CD8-positive, alpha-beta memory T cell (primary cell): ENCODE measurements around the gene CARD10. TPM values are rescaled to one million over a fixed set of nuclear protein-coding genes. Genes with fewer than 3 reads are reported as not detected.
"Not testable (repeated sequence)": the region's sequence is repeated elsewhere in the genome, so short reads cannot be mapped to it uniquely, and the experiment has no call there.

Experiments
- CTCF ChIA-PET: fragments of 350-600 bp; sonication (Branson Sonifier 250); formaldehyde crosslinking; loops from one replicate; lab custom pipeline; 2021; ENCODE audit warnings: antibody characterized with exemption; lab: Charles Lee
- POLR2A ChIA-PET: fragments of 350-600 bp; sonication (Branson Sonifier 250); formaldehyde crosslinking; loops from one replicate; lab custom pipeline; 2021; ENCODE audit warnings: antibody characterized with exemption; lab: Charles Lee
- DNase-seq, 5 donors: peaks; one replicate each; pipeline versions ENCODE4 v3.0.0 to v3.0.0-alpha.2; 2020 to 2022; ENCODE audit warnings: mixed read lengths in 1 of 5
- H3K27ac ChIP-seq: one replicate; pipeline ENCODE4 v1.7.0; 2013; ENCODE audit warnings: low read depth, mild to moderate bottlenecking, low read length, moderate library complexity
- H3K27me3 ChIP-seq: 2 replicates; pipeline ENCODE4 v1.7.0; 2013; ENCODE audit warnings: low read length, mild to moderate bottlenecking; ENCODE audit not compliant: insufficient read depth, poor library complexity, severe bottlenecking
- H3K36me3 ChIP-seq: 2 replicates; pipeline ENCODE4 v1.7.0; 2013; ENCODE audit warnings: mild to moderate bottlenecking, low read length, moderate library complexity; ENCODE audit not compliant: insufficient read depth
- H3K4me1 ChIP-seq: 2 replicates; pipeline ENCODE4 v1.7.0; 2013; ENCODE audit warnings: mild to moderate bottlenecking, low read length, moderate library complexity; ENCODE audit not compliant: insufficient read depth
- H3K4me3 ChIP-seq: 2 replicates; pipeline ENCODE4 v1.7.0; 2013; ENCODE audit warnings: mild to moderate bottlenecking, low read length
- H3K9me3 ChIP-seq: 2 replicates; pipeline ENCODE4 v1.7.0; 2013; ENCODE audit warnings: mild to moderate bottlenecking, low read length
- H3K27ac Mint-ChIP-seq, 8 donors: one replicate each; pipeline ENCODE4 v1.8.0; 2020 to 2021; ENCODE audit warnings: mixed read lengths in 8 of 8, mild to moderate bottlenecking in 6 of 8, inconsistent platforms in 3 of 8, moderate library complexity in 3 of 8
- H3K27me3 Mint-ChIP-seq, 2 donors: one replicate each; pipeline ENCODE4 v1.8.0; 2020 to 2021; ENCODE audit warnings: mixed read lengths in 2 of 2, mild to moderate bottlenecking in 1 of 2, moderate library complexity in 1 of 2
- H3K36me3 Mint-ChIP-seq, 3 donors: one replicate each; pipeline ENCODE4 v1.8.0; 2020 to 2021; ENCODE audit warnings: mixed read lengths in 3 of 3, inconsistent platforms in 1 of 3, mild to moderate bottlenecking in 1 of 3
- H3K4me1 Mint-ChIP-seq, 3 donors: one replicate each; pipeline ENCODE4 v1.8.0; 2020 to 2021; ENCODE audit warnings: mixed read lengths in 3 of 3, inconsistent platforms in 1 of 3, mild to moderate bottlenecking in 1 of 3
- H3K4me3 Mint-ChIP-seq, 7 donors: one replicate each; pipeline ENCODE4 v1.8.0; 2020 to 2021; ENCODE audit warnings: mixed read lengths in 7 of 7, mild to moderate bottlenecking in 6 of 7, moderate library complexity in 4 of 7, inconsistent platforms in 2 of 7
- H3K9me3 Mint-ChIP-seq, 5 donors: one replicate each; pipeline ENCODE4 v1.8.0; 2020 to 2022; ENCODE audit warnings: mixed read lengths in 5 of 5, mild to moderate bottlenecking in 3 of 5, moderate library complexity in 2 of 5, inconsistent platforms in 1 of 5
- polyA plus RNA-seq: library from polyadenylated mRNA; unstranded; fragments of 300-500 nt; fragmentation: Illumina TruSeq; gene quantifications from one replicate; pipeline ENCODE4 v1.2.3, GENCODE V29; 2021
- total RNA-seq, 2 experiments: library from RNA; stranded (reverse); gene quantifications; one replicate each; pipeline ENCODE4 v1.2.3, GENCODE V29; 2021

The CARD10 gene
- total and polyA plus RNA-seq, 3 experiments from 2014 or later = 0.29 to 1.0 (median 0.31) TPM

DNA sequence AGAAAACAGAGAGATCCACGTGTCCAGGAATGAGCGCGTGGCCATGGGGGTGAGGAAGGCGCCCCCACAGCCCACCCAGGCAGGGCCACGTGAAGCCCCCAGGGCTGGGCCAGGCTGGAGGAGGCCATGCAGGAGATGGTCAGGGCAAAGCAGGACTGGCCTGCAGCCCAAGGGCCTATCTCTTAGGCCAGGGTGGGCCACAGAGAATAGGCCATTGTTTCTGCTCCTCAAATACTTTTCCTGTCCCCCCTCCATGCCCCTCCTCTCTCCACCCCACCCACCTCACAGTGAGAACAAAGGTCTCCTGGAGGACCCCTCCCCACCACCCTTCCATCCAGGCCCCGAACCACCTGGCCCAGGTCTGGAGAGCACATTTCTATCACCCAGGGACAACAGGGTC is 32.8 kb upstream of the CARD10 start:
- no peak for DNase-seq
- ChIA-PET POLR2A (no interaction called here), CTCF (interaction anchor here (4.8 to 16.7 kb wide), 2 partner anchors 12 kb away, joined by 22 to 315 read pairs; partner anchors contain the start of gene CDC42EP1)
- no peaks in the 10 kb centered on the region for H3K9me3 ChIP-seq
- Mint-ChIP-seq H3K27ac (no peak overlapping the region), H3K4me3 (no peak overlapping the region), H3K9me3 (no peaks in the 10 kb centered on the region), H3K36me3 (no peaks in the 10 kb centered on the region), H3K4me1 (peaks cover 0 to 3% (median 0%) of the 10 kb centered on the region in 3 donors), H3K27me3 (peaks cover 18 to 37% of the 10 kb centered on the region in 2 donors)
- no peaks in the 10 kb centered on the region for H3K36me3 ChIP-seq
- H3K27ac ChIP-seq = no peak overlapping the region
- H3K4me3 ChIP-seq = no peak overlapping the region
- H3K27me3 ChIP-seq = no peaks in the 10 kb centered on the region
- no peaks in the 10 kb centered on the region for H3K4me1 ChIP-seq

DNA sequence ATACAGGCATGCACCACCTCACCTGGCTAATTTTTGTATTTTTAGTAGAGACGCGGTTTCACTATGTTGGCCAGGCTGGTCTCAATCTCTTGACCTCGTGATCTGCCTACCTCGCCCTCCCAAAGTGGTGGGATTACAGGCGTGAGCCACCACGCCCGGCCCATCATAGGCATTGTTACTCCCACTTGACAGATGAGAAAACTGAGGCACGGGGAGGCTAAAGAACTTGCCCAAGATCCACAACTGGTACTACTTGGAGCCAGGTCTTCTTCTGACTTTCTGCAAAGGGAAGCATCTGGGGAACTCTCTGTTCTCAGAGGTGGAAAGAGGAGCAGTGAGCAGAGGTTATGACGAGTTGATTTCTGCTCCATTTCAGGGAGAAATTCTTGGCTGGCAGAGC is 31.7 kb upstream of the CARD10 start:
- H3K4me1 Mint-ChIP-seq, DNase-seq, H3K27me3 ChIP-seq, H3K36me3 ChIP-seq, H3K4me1 ChIP-seq, POLR2A ChIA-PET, H3K9me3 Mint-ChIP-seq, H3K27ac ChIP-seq, H3K36me3 Mint-ChIP-seq, H3K27ac Mint-ChIP-seq, H3K4me3 ChIP-seq, H3K9me3 ChIP-seq, H3K4me3 Mint-ChIP-seq: not testable (repeated sequence)
- CTCF ChIA-PET = interaction anchor here (1.6 to 16.7 kb wide), 3 partner anchors 11 to 41 kb away, joined by 4 to 315 read pairs (median 22); partner anchors contain the start of gene CDC42EP1
- H3K27me3 Mint-ChIP-seq = peaks cover 14 to 29% of the 10 kb centered on the region in 2 donors

DNA sequence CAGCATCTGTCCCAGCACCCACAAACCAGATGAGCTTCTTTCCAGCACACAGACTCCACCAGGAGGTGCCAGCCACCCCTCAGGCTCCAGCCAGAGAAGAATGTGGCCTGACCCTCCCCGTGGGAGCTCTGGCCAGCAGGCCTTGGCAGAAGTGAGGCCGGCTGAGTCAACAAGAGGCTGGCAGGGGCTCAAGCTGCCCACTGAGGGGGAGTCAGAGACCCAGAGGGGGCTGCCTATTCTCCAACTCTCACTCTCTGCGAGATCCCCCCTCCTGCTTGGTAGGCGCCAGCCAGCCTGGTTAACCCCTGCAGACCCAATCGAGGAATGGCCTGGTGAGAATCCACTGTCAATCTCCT is 30.5 kb upstream of the CARD10 start:
- Histone ChIP-seq H3K9me3 (no peaks in the 10 kb centered on the region), H3K4me1 (peaks cover 10% of the 10 kb centered on the region), H3K27ac (no peak overlapping the region), H3K36me3 (no peaks in the 10 kb centered on the region), H3K27me3 (no peaks in the 10 kb centered on the region), H3K4me3 (no peak overlapping the region)
- Mint-ChIP-seq H3K9me3 (no peaks in the 10 kb centered on the region), H3K4me3 (no peak overlapping the region), H3K4me1 (peaks cover 5 to 7% (median 6%) of the 10 kb centered on the region in 3 donors), H3K27ac (no peak overlapping the region), H3K36me3 (no peaks in the 10 kb centered on the region), H3K27me3 (peaks cover 19 to 28% of the 10 kb centered on the region in 2 donors)
- no peak for DNase-seq
- ChIA-PET POLR2A (no interaction called here), CTCF (interaction anchor here (1.3 to 16.7 kb wide), 3 partner anchors 10 to 43 kb away, joined by 3 to 315 read pairs (median 22); partner anchors contain the start of gene CDC42EP1)

DNA sequence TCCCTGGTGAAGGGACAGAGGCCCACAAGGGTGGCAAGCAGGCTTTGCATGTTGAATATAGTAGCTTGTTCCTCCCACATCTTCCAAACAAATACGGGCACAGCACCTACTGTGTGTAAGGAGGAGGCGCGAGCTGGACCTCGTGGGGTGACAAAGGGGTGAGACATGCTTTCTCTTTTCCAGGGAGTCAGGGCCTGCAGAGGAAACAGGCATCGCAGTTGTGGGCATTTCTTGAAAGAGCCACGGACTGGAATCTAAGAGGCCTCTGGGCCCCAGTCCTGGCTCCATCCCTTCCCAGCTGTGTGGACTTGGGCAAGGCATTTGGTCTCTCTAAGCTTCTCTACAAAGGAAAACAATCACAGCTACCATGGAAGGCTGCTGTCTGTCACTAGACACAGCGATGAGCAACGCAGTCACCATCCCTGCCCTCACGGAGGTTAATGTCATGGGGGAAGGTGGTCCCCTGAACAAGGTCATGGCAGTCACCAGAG is 28.1 kb upstream of the CARD10 start:
- no peaks in the 10 kb centered on the region for H3K36me3 ChIP-seq
- Mint-ChIP-seq H3K36me3 (no peaks in the 10 kb centered on the region), H3K4me1 (peaks cover 5 to 8% (median 6%) of the 10 kb centered on the region in 3 donors), H3K27me3 (peaks cover 13 to 20% of the 10 kb centered on the region in 2 donors), H3K4me3 (no peak overlapping the region), H3K27ac (no peak overlapping the region), H3K9me3 (peaks cover 0 to 2% (median 0%) of the 10 kb centered on the region in 5 donors)
- H3K27ac ChIP-seq = no peak overlapping the region
- POLR2A ChIA-PET = no interaction called here
- H3K4me1 ChIP-seq = peaks cover 10% of the 10 kb centered on the region
- CTCF ChIA-PET = interaction anchor here (1.2 to 16.7 kb wide), 2 partner anchors 17 to 74 kb away, joined by 3 to 315 read pairs; partner anchors contain the start of gene CDC42EP1
- H3K9me3 ChIP-seq = no peaks in the 10 kb centered on the region
- no peak for DNase-seq
- no peak overlapping the region for H3K4me3 ChIP-seq
- no peaks in the 10 kb centered on the region for H3K27me3 ChIP-seq

DNA sequence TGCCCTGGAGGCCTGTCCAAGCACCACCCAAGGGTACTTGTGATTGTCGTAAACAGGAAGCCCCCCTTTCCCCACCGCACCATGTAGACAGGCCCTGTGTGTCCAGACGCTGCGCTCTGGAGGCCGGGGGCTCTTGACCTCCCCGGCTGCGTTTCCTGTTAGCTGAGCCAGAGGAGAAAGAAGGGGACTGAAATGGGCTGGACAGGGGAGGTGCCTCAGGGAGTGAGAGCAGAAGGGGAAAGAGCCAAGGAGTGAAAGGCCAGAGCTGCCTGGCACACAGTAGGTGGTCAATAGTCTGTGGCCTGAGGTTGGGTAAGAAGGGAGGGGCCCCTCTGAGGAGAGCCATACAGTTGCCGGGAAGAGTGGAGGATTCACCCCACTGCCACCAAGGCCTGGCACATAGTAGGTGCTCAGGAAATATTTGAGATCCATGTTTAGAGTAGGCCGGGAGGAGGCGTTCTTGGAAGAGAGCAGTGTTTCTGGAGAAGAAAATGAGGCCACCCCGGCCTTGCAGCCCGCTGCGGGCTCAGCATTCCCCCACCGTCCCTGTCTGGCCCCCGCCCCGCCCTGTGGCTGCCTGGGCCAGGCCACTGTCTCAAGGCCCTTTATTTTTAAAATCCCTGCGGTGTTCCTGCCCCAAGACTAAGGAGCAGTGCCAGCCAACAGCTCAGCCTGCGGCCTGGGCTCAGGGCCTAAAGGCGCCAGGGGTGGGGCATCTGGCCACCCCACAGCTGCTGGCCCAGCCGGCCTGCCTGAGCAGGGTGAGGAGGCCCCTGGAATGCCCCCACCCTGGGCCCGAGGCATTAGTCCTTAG is 27.4 kb upstream of the CARD10 start:
- Histone ChIP-seq H3K9me3 (no peaks in the 10 kb centered on the region), H3K4me3 (no peak overlapping the region), H3K27ac (no peak overlapping the region), H3K4me1 (peaks cover 10% of the 10 kb centered on the region), H3K27me3 (no peaks in the 10 kb centered on the region), H3K36me3 (no peaks in the 10 kb centered on the region)
- POLR2A ChIA-PET = no interaction called here
- H3K9me3 Mint-ChIP-seq = peaks cover 0 to 2% (median 0%) of the 10 kb centered on the region in 5 donors
- DNase-seq = no peak
- no peaks in the 10 kb centered on the region for H3K36me3 Mint-ChIP-seq
- peaks cover 10 to 14% (median 11%) of the 10 kb centered on the region in 3 donors for H3K4me1 Mint-ChIP-seq
- peak overlapping the region in 1 of 7 donors; percentile 32 for H3K4me3 Mint-ChIP-seq
- no peak overlapping the region for H3K27ac Mint-ChIP-seq
- CTCF ChIA-PET = interaction anchor here (16.7 kb wide), 1 partner anchor 18 kb away, joined by 315 read pairs; the partner anchor contains the start of gene CDC42EP1
- H3K27me3 Mint-ChIP-seq = peaks cover 13 to 25% of the 10 kb centered on the region in 2 donors

DNA sequence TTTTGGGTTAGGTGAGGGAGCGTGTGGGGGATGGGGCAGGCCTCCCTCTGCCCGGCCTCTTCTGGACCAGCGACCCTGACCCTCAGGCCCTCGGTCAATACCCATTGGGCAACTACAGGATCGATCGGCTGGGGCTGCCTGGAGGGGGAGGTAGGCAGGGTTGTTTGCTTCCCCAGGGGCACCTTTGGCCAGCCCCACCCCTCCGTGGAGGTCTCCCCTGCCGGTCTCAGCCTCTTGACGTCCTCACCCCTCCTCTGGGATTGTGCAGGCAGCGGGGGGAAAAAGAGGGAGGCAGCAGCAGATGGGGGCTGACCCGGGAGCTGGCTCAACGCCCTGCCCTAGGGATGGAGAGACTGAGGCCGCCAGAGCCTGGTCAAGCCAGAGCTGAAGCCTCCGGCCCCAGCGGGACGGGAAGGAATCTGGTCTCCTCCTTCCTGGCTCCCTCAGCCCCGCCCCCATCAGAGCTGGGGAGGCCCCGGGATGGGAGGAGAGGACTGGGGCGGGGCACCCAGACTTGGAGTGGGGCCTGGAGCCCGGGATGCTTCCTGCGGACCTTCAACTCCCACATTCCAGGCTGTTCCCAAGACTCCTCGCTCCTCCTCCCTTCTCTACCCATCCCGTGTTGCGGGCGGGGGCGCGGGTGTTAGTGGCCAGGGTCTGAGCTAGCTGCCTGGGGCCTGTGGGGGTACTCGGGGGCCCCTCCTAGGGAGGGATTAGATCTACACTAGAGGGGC is 26.7 kb upstream of the CARD10 start:
- H3K9me3 ChIP-seq = no peaks in the 10 kb centered on the region
- Mint-ChIP-seq H3K27me3 (peaks cover 14 to 22% of the 10 kb centered on the region in 2 donors), H3K4me3 (no peak overlapping the region), H3K9me3 (peaks cover 0 to 2% (median 0%) of the 10 kb centered on the region in 5 donors), H3K36me3 (no peaks in the 10 kb centered on the region), H3K27ac (no peak overlapping the region), H3K4me1 (peaks cover 14 to 16% (median 14%) of the 10 kb centered on the region in 3 donors)
- no peak overlapping the region for H3K27ac ChIP-seq
- ChIA-PET POLR2A (no interaction called here), CTCF (interaction anchor here (16.7 kb wide), 1 partner anchor 18 kb away, joined by 315 read pairs; the partner anchor contains the start of gene CDC42EP1)
- no peaks in the 10 kb centered on the region for H3K27me3 ChIP-seq
- no peak overlapping the region for H3K4me3 ChIP-seq
- H3K36me3 ChIP-seq = no peaks in the 10 kb centered on the region
- peaks cover 10% of the 10 kb centered on the region for H3K4me1 ChIP-seq
- DNase-seq = no peak

DNA sequence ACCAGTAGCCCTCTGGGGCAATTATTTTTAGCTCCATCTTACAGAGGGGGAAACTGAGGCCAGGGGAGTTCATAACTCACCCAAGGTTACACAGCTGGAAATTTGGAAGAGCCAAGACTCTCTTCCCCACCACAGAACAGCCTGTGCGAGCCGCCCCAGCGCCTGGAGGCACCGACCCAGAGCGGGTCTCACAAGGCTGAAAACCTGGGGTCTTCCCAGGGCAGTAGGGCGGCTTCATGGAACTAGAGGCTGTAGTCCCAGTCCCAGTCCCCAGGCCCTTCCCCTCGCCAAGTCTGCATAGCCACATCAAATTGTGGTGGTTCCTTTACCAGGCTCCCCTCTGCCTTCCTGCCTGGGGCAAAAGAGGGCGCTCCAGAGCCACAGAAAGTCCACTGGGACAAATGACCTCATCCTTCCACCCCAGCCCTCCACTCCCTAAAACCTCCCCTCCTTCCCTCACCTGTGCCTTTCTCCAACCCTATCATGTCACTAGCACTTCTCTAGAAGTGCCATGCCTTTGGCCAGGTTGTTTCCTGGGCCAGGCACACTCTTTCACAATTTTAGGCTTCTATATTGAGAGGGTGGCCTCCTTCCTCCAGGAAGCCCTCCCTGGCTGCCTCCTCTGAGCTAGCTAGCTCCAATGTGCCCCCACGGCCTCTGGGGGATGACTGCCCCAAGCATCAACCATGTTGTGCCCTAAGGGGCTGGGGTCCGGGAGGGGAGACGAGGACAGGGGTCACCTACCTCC is 25.9 kb upstream of the CARD10 start:
- Mint-ChIP-seq H3K4me1 (peaks cover 21 to 22% (median 21%) of the 10 kb centered on the region in 3 donors), H3K27ac (peak overlapping the region in 3 of 8 donors; percentile 28 to 68 (median 30)), H3K36me3 (no peaks in the 10 kb centered on the region), H3K9me3 (peaks cover 0 to 2% (median 0%) of the 10 kb centered on the region in 5 donors), H3K27me3 (peaks cover 22 to 29% of the 10 kb centered on the region in 2 donors), H3K4me3 (peak overlapping the region in 2 of 7 donors; percentile 20 to 61)
- Histone ChIP-seq H3K27ac (no peak overlapping the region), H3K27me3 (no peaks in the 10 kb centered on the region), H3K36me3 (no peaks in the 10 kb centered on the region), H3K9me3 (no peaks in the 10 kb centered on the region), H3K4me1 (peaks cover 10% of the 10 kb centered on the region), H3K4me3 (no peak overlapping the region)
- DNase-seq = peak; percentile 23 to 58 (median 29)
- CTCF ChIA-PET = interaction anchor here (1.1 to 16.7 kb wide), 2 partner anchors 19 to 47 kb away, joined by 3 to 315 read pairs; partner anchors contain the start of gene CDC42EP1
- POLR2A ChIA-PET = no interaction called here
